Esophagus muscularis mucosa (tissue), 4 donors: Measurements from ENCODE around the gene MR1. TPM values are rescaled to one million over a fixed set of nuclear protein-coding genes. Genes with fewer than 3 reads are reported as not detected.

Source experiments
- DNase-seq: peaks from one replicate; pipeline ENCODE4 v3.0.0-alpha.2; 2017; ENCODE audit errors: extremely low spot score
- H3K27ac ChIP-seq, 4 donors: fragments of 200-600 bp; sonication (generic); replicated peaks in 1 of 4; 1 replicate in 3 of 4; 2 replicates in 1 of 4; pipeline ENCODE4 v1.5.1; 2016 to 2019; ENCODE audit warnings: mild to moderate bottlenecking in 1 of 4
- H3K27me3 ChIP-seq, 4 donors: fragments of 200-600 bp; sonication (generic); one replicate each; pipeline versions ENCODE4 v1.5.1 to v1.6.0; 2016 to 2019
- H3K36me3 ChIP-seq, 4 donors: fragments of 200-600 bp; sonication (generic); one replicate each; pipeline ENCODE4 v1.5.1; 2016 to 2019
- H3K4me1 ChIP-seq, 4 donors: fragments of 200-600 bp; sonication (generic); one replicate each; pipeline ENCODE4 v1.5.1; 2016 to 2019
- H3K4me3 ChIP-seq, 4 donors: fragments of 200-600 bp; sonication (generic); 1 replicate in 2 of 4; 2 replicates in 2 of 4; pipeline ENCODE4 v1.5.1; 2016 to 2019; ENCODE audit warnings: mild to moderate bottlenecking in 4 of 4, moderate library complexity in 1 of 4
- H3K9me3 ChIP-seq, 4 donors: fragments of 200-600 bp; sonication (generic); 1 replicate in 3 of 4; 2 replicates in 1 of 4; pipeline ENCODE4 v1.5.1; 2016 to 2019
- EP300 ChIP-seq: sonication (generic); formaldehyde crosslinking; IDR thresholded peaks from one replicate; pipeline ENCODE4 v1.6.1; 2017; ENCODE audit warnings: antibody characterized with exemption
- POLR2A ChIP-seq: fragments of 450-650 bp; IDR thresholded peaks from one replicate; pipeline ENCODE4 v1.6.1; 2017; ENCODE audit warnings: antibody characterized with exemption, moderate library complexity, mild to moderate bottlenecking, low read depth
- POLR2AphosphoS5 ChIP-seq, 2 donors: sonication (generic); formaldehyde crosslinking; IDR thresholded peaks; one replicate each; pipeline ENCODE4 v1.6.1; 2017; ENCODE audit warnings: antibody characterized with exemption in 2 of 2
- WGBS: methylation state at CpG from one replicate; pipeline ENCODE4 v1.1.5; 2018; 5-methylcytosine and 5-hydroxymethylcytosine counted together
- intact Hi-C: fragments of 100-400 bp; cut with DNase I; formaldehyde crosslinking; loops from one replicate; pipeline ENCODE4 v1.15.1; 2023
- total RNA-seq, 4 donors: library from RNA; depleted of rRNA; stranded (reverse); fragments of >200 nt; gene quantifications; one replicate each; pipeline versions ENCODE4 v1.1.0 to v1.2.1, GENCODE V29; 2016
- TF ChIP-seq, protein P1 (sequence below), 3 experiments: fragments of 200-600 bp in 2 of 3; fragments of 450-650 bp in 1 of 3; sonication (generic) in 2 of 3; IDR thresholded peaks; one replicate each; pipeline ENCODE4 v1.5.1; 2017 to 2019; ENCODE audit warnings: antibody characterized with exemption in 3 of 3, mild to moderate bottlenecking in 2 of 3, moderate library complexity in 1 of 3

MR1 gene
- total RNA-seq, 4 donors from 2014 or later: 10.8 to 23.5 (median 15.4) TPM

DNA sequence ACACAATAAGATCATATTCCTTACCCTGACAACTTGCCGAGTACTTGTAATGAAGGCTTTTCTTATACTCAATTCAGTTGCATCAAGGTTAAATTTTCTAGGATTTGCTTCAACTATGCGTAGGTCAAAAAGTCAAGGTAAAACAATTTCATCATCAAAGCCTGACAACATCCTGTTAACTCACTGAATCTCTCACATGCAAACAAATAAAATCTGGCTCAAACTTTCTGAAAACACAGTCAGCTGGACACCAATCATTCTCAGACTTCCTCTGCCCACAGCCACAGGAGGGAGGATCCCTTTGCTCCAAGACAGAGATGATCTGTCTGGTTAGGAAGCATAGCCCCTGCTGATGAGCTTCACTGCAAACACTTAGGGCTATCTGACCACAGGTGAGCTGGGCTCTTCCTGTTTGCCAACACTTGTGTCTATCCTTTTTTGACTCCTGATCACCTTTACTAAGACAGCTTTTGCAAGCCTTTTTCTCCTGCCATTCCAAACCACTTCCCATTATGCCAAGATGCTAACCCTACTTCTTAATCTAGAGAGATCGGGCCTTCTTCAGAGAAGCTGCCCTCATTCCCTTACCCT is 31.1 kb upstream of the MR1 start:
- no peak for TF ChIP-seq POLR2A
- Histone ChIP-seq H3K4me1 (peaks cover 0 to 12% (median 10%) of the 10 kb centered on the region in 4 donors), H3K27ac (no peak overlapping the region), H3K27me3 (no peaks in the 10 kb centered on the region), H3K36me3 (peaks cover 8 to 46% (median 27%) of the 10 kb centered on the region in 4 donors), H3K9me3 (no peaks in the 10 kb centered on the region), H3K4me3 (no peak overlapping the region)
- WGBS: 100% methylated on average over 3 of the region's 3 CpGs
- intact Hi-C loops: no loop called here
- no peak for DNase-seq

DNA sequence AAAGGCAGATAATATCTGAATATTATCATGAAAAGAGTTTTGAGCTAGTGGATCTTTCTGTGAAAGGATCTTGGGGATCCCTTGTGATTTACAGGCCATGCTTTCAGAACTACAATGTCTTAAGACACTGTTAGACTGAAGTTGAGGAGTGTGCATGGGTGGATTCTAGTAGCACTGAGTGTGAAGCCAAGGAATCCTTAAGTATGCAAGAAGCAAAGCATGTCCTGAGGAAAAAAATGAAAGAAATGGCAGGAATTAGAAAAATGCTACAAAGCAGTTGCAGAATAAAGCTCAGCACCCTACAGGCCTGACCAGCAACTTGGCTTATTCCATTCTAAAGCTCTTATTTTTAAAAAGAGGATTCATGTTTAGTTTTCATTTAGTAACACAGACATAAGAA is 23.0 kb upstream of the MR1 start:
- TF ChIP-seq POLR2A: no peak
- peak in 1 of 2 donors; percentile 23 for TF ChIP-seq POLR2AphosphoS5 (IDR thresholded peaks at IDR 0.05)
- TF ChIP-seq, protein P1, sequence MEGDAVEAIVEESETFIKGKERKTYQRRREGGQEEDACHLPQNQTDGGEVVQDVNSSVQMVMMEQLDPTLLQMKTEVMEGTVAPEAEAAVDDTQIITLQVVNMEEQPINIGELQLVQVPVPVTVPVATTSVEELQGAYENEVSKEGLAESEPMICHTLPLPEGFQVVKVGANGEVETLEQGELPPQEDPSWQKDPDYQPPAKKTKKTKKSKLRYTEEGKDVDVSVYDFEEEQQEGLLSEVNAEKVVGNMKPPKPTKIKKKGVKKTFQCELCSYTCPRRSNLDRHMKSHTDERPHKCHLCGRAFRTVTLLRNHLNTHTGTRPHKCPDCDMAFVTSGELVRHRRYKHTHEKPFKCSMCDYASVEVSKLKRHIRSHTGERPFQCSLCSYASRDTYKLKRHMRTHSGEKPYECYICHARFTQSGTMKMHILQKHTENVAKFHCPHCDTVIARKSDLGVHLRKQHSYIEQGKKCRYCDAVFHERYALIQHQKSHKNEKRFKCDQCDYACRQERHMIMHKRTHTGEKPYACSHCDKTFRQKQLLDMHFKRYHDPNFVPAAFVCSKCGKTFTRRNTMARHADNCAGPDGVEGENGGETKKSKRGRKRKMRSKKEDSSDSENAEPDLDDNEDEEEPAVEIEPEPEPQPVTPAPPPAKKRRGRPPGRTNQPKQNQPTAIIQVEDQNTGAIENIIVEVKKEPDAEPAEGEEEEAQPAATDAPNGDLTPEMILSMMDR (IDR thresholded peaks at IDR 0.05): no peak
- TF ChIP-seq EP300: no peak
- H3K9me3 ChIP-seq: no peaks in the 10 kb centered on the region
- no peaks in the 10 kb centered on the region for H3K36me3 ChIP-seq
- intact Hi-C loops: loop anchor here (10.0 kb wide), 1 partner anchor 56 kb away; no protein-coding TSS in a partner anchor
- no peak for DNase-seq
- no peak overlapping the region for H3K4me3 ChIP-seq
- H3K4me1 ChIP-seq: peaks cover 16 to 63% (median 48%) of the 10 kb centered on the region in 4 donors
- H3K27me3 ChIP-seq: no peaks in the 10 kb centered on the region
- peak overlapping the region; percentile 48 to 75 (median 60) for H3K27ac ChIP-seq

DNA sequence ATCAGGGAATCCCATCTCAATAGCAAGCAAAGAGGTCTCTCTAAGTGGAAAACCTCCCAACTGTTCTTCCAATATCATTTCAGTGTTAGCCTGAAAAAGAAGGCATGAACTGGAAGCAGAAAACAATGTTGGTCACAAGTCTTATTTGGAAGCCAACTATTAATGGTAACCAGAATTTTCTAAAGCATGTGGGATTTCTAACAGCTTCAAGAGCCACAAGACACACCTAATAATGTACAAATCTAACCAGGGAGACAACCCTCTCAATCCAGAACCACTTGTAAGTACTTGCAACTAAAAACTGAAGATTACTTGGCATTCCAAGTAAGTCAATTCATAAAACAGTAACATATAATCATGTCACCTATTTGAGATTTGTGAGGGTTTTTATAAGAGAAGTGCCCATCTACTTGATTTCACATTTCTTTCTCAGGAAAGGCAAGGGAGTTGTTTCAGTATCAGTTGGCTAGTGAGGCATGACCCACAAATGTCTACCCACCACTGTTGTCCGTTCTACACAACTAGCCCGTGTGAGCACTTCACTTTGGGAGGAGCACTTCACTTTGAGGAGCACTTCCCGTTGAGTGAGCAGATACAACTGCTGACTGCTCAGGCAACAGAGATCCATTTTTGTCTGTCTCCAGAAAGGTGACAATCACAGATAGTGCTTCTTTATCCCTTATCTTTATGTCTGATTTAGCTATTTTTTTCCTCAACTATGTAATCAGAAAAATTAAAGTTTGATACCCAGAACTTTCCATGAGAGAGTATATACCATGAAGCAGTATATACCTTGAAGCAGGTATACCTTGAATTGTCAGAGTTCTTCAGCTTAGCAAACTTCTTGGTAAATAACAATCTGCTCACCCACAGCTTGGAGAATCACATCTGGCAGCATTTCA is 22.2 kb upstream of the MR1 start:
- H3K4me3 ChIP-seq: no peak overlapping the region
- peaks cover 16 to 68% (median 52%) of the 10 kb centered on the region in 4 donors for H3K4me1 ChIP-seq
- no peaks in the 10 kb centered on the region for H3K9me3 ChIP-seq
- TF ChIP-seq POLR2AphosphoS5 (IDR thresholded peaks at IDR 0.05) (no peak), POLR2A (no peak), EP300 (no peak)
- TF ChIP-seq, protein P1 (IDR thresholded peaks at IDR 0.05): no peak
- 91% methylated on average over 3 of the region's 3 CpGs for WGBS
- peak overlapping the region; percentile 5 to 75 (median 60) for H3K27ac ChIP-seq
- H3K36me3 ChIP-seq: no peaks in the 10 kb centered on the region
- intact Hi-C loops: loop anchor here (10.0 kb wide), 1 partner anchor 57 kb away; no protein-coding TSS in a partner anchor
- DNase-seq: no peak
- no peaks in the 10 kb centered on the region for H3K27me3 ChIP-seq

DNA sequence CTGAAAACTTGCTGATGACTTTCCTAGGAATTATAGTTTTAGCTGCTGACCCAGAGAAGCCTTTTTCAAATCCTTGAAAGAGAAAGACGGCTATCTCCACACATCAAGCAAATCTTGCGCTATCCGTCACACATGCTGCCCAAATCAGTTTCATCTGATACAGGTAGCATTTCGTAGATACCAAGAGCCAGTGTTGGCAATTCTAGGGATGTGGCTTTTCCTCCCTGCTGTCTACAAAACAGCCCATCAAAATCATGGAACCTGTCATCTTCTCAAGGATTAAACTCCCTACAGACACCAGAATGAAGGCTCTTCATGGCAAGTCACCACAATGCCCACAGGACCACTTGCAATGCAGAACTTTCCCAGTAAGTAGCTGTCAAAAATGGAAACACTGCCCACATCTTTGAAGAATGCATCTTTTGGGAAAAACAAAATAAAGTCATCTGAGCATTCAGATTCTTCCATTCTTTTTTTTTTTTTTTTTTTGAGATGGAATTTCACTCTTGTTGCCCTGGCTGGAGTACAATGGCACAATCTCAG is 21.5 kb upstream of the MR1 start:
- Histone ChIP-seq H3K27me3 (no peaks in the 10 kb centered on the region), H3K27ac (no peak overlapping the region), H3K36me3 (no peaks in the 10 kb centered on the region), H3K4me3 (no peak overlapping the region), H3K4me1 (peaks cover 16 to 71% (median 52%) of the 10 kb centered on the region in 4 donors), H3K9me3 (no peaks in the 10 kb centered on the region)
- DNase-seq: no peak
- WGBS: 93% methylated on average over 4 of the region's 4 CpGs
- intact Hi-C loops: loop anchor here (10.0 kb wide), 1 partner anchor 57 kb away; no protein-coding TSS in a partner anchor
- no peak for TF ChIP-seq EP300
- no peak for TF ChIP-seq POLR2A
- TF ChIP-seq, protein P1 (IDR thresholded peaks at IDR 0.05): no peak
- no peak for TF ChIP-seq POLR2AphosphoS5 (IDR thresholded peaks at IDR 0.05)

GRCh38 chr1:181013144-181013543 is 20.6 kb upstream of the MR1 start:
- Histone ChIP-seq H3K4me3 (no peak overlapping the region), H3K27ac (no peak overlapping the region), H3K4me1 (peaks cover 16 to 69% (median 51%) of the 10 kb centered on the region in 4 donors), H3K9me3 (no peaks in the 10 kb centered on the region), H3K36me3 (no peaks in the 10 kb centered on the region), H3K27me3 (no peaks in the 10 kb centered on the region)
- intact Hi-C loops: loop anchor here (10.0 kb wide), 1 partner anchor 58 kb away; no protein-coding TSS in a partner anchor
- DNase-seq: no peak
- 89% methylated on average over 5 of the region's 5 CpGs for WGBS
- TF ChIP-seq EP300 (no peak), POLR2A (no peak)
- TF ChIP-seq, protein P1 (IDR thresholded peaks at IDR 0.05): no peak
